ENCODE data around the gene APOL3.

- TF ChIP-seq, protein P1, sequence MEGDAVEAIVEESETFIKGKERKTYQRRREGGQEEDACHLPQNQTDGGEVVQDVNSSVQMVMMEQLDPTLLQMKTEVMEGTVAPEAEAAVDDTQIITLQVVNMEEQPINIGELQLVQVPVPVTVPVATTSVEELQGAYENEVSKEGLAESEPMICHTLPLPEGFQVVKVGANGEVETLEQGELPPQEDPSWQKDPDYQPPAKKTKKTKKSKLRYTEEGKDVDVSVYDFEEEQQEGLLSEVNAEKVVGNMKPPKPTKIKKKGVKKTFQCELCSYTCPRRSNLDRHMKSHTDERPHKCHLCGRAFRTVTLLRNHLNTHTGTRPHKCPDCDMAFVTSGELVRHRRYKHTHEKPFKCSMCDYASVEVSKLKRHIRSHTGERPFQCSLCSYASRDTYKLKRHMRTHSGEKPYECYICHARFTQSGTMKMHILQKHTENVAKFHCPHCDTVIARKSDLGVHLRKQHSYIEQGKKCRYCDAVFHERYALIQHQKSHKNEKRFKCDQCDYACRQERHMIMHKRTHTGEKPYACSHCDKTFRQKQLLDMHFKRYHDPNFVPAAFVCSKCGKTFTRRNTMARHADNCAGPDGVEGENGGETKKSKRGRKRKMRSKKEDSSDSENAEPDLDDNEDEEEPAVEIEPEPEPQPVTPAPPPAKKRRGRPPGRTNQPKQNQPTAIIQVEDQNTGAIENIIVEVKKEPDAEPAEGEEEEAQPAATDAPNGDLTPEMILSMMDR (IDR thresholded peaks at IDR 0.05; ENCODE audit: poor library complexity, severe bottlenecking), result no peak
- TF ChIP-seq EZH2 (IDR thresholded peaks at IDR 0.05; ENCODE audit: borderline replicate concordance, insufficient read depth, low read length, poor library complexity, severe bottlenecking), result no peak
- no peak for TF ChIP-seq MXI1 (conservative IDR thresholded peaks at IDR 0.05; ENCODE audit: poor library complexity, severe bottlenecking)
- TF ChIP-seq EP300 (conservative IDR thresholded peaks at IDR 0.05; ENCODE audit: poor library complexity, severe bottlenecking), result no peak
- no peak for TF ChIP-seq SMC3 (conservative IDR thresholded peaks at IDR 0.05; ENCODE audit: poor library complexity)
- TF ChIP-seq POLR2AphosphoS5 (IDR thresholded peaks at IDR 0.05), result no peak
Observed at GRCh38 chr22:36141481-36141880, 19.1 kb downstream of the APOL3 start.
